ENCODE results near the gene DRC1. TPM values are rescaled to one million over a fixed set of nuclear protein-coding genes. Genes with fewer than 3 reads are reported as not detected.

DRC1 gene
- total RNA-seq, 1 experiment from 2014 or later: not detected

DNA sequence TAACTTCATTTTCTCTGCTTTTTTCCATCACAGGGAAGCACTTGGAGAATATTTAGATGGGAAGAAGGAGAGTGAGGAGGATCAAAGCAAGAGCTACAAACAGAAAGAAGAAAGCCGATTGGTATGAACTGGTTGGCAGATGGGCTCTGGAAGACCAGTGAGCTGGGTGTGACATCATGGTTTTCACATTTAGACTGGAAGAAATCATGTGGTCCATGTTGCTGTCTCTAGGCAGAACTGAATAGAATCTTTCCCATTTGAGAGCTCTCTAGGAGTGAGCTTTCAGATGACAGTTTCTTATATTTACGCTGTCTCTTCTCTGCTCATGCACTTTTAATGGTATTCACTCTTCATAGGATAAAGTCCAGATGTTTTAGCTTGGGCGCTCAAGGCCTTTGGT, 12.6 kb downstream of the DRC1 start:
- no peak overlapping the region for H3K27ac ChIP-seq (ENCODE audit: low read depth, low read length)
- H3K9me2 ChIP-seq (ENCODE audit: insufficient read depth): no peaks in the 10 kb centered on the region
- H4K20me1 ChIP-seq (ENCODE audit: insufficient read depth): no peaks in the 10 kb centered on the region; the same call in 1 of the 2 replicates
- no peak for TF ChIP-seq ZFX (IDR thresholded peaks at IDR 0.05)
- no peak for TF ChIP-seq ELF1 (IDR thresholded peaks at IDR 0.05; ENCODE audit: borderline replicate concordance, low read depth)
- no peak for TF ChIP-seq EZH2 (IDR thresholded peaks at IDR 0.05)
- TF ChIP-seq, protein P1, sequence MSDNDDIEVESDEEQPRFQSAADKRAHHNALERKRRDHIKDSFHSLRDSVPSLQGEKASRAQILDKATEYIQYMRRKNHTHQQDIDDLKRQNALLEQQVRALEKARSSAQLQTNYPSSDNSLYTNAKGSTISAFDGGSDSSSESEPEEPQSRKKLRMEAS (IDR thresholded peaks at IDR 0.05): no peak
- no peak for TF ChIP-seq EGR1 (IDR thresholded peaks at IDR 0.05; ENCODE audit: low read depth)
- TF ChIP-seq JUND (IDR thresholded peaks at IDR 0.05): no peak
- TF ChIP-seq, protein P2, sequence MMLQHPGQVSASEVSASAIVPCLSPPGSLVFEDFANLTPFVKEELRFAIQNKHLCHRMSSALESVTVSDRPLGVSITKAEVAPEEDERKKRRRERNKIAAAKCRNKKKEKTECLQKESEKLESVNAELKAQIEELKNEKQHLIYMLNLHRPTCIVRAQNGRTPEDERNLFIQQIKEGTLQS (IDR thresholded peaks at IDR 0.05): no peak
- TF ChIP-seq CBX3 (IDR thresholded peaks at IDR 0.05; ENCODE audit: low read depth): no peak
- TF ChIP-seq FOSL1 (IDR thresholded peaks at IDR 0.05; ENCODE audit: low read depth): no peak
- TF ChIP-seq, protein P3, sequence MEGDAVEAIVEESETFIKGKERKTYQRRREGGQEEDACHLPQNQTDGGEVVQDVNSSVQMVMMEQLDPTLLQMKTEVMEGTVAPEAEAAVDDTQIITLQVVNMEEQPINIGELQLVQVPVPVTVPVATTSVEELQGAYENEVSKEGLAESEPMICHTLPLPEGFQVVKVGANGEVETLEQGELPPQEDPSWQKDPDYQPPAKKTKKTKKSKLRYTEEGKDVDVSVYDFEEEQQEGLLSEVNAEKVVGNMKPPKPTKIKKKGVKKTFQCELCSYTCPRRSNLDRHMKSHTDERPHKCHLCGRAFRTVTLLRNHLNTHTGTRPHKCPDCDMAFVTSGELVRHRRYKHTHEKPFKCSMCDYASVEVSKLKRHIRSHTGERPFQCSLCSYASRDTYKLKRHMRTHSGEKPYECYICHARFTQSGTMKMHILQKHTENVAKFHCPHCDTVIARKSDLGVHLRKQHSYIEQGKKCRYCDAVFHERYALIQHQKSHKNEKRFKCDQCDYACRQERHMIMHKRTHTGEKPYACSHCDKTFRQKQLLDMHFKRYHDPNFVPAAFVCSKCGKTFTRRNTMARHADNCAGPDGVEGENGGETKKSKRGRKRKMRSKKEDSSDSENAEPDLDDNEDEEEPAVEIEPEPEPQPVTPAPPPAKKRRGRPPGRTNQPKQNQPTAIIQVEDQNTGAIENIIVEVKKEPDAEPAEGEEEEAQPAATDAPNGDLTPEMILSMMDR (IDR thresholded peaks at IDR 0.05 in 2 of 3, conservative IDR thresholded peaks at IDR 0.05 in 1 of 3; ENCODE audit: borderline replicate concordance in 1 of 3, insufficient read depth in 1 of 3, low read depth in 2 of 3, low read length in 2 of 3): no peak
- TF ChIP-seq SP1 (IDR thresholded peaks at IDR 0.05; ENCODE audit: low read depth): no peak
- TF ChIP-seq, protein P4, sequence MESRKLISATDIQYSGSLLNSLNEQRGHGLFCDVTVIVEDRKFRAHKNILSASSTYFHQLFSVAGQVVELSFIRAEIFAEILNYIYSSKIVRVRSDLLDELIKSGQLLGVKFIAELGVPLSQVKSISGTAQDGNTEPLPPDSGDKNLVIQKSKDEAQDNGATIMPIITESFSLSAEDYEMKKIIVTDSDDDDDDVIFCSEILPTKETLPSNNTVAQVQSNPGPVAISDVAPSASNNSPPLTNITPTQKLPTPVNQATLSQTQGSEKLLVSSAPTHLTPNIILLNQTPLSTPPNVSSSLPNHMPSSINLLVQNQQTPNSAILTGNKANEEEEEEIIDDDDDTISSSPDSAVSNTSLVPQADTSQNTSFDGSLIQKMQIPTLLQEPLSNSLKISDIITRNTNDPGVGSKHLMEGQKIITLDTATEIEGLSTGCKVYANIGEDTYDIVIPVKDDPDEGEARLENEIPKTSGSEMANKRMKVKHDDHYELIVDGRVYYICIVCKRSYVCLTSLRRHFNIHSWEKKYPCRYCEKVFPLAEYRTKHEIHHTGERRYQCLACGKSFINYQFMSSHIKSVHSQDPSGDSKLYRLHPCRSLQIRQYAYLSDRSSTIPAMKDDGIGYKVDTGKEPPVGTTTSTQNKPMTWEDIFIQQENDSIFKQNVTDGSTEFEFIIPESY (IDR thresholded peaks at IDR 0.05; ENCODE audit: extremely low read depth, insufficient replicate concordance, low read length): no peak
- TF ChIP-seq TCF7L2 (IDR thresholded peaks at IDR 0.05; ENCODE audit: borderline replicate concordance, extremely low read depth, insufficient read depth, insufficient read length): no peak
- TF ChIP-seq ZNF274 (IDR thresholded peaks at IDR 0.05; ENCODE audit: low read depth, low read length): no peak
- TF ChIP-seq POLR2A (IDR thresholded peaks at IDR 0.05; ENCODE audit: borderline replicate concordance, extremely low read depth, insufficient read depth, insufficient read length): no peak
- no peak for TF ChIP-seq EZH2phosphoT487 (IDR thresholded peaks at IDR 0.05; ENCODE audit: borderline replicate concordance)
- TF ChIP-seq POLR2AphosphoS5 (IDR thresholded peaks at IDR 0.05; ENCODE audit: low read depth, low read length): no peak
- TF ChIP-seq SIN3A (IDR thresholded peaks at IDR 0.05; ENCODE audit: low read depth): no peak
- TF ChIP-seq, protein P5, sequence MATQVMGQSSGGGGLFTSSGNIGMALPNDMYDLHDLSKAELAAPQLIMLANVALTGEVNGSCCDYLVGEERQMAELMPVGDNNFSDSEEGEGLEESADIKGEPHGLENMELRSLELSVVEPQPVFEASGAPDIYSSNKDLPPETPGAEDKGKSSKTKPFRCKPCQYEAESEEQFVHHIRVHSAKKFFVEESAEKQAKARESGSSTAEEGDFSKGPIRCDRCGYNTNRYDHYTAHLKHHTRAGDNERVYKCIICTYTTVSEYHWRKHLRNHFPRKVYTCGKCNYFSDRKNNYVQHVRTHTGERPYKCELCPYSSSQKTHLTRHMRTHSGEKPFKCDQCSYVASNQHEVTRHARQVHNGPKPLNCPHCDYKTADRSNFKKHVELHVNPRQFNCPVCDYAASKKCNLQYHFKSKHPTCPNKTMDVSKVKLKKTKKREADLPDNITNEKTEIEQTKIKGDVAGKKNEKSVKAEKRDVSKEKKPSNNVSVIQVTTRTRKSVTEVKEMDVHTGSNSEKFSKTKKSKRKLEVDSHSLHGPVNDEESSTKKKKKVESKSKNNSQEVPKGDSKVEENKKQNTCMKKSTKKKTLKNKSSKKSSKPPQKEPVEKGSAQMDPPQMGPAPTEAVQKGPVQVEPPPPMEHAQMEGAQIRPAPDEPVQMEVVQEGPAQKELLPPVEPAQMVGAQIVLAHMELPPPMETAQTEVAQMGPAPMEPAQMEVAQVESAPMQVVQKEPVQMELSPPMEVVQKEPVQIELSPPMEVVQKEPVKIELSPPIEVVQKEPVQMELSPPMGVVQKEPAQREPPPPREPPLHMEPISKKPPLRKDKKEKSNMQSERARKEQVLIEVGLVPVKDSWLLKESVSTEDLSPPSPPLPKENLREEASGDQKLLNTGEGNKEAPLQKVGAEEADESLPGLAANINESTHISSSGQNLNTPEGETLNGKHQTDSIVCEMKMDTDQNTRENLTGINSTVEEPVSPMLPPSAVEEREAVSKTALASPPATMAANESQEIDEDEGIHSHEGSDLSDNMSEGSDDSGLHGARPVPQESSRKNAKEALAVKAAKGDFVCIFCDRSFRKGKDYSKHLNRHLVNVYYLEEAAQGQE (IDR thresholded peaks at IDR 0.05; ENCODE audit: low read depth): no peak
- no peaks in the 10 kb centered on the region for H3K27me3 ChIP-seq (ENCODE audit: insufficient read depth, low read length)
- ChIA-PET POLR2A (no interaction called here), RAD21 (ENCODE audit: low non-redundant PET in 1 of 2, low total read pairs in 2 of 2, uncharacterized antibody in 2 of 2, unreplicated experiment in 2 of 2) (no interaction called here), CTCF (no interaction called here)
- no peaks in the 10 kb centered on the region for H3K36me3 ChIP-seq (ENCODE audit: control insufficient read depth in 1 of 2, insufficient read depth in 2 of 2, low read length in 2 of 2)
- no peak for DNase-seq (ENCODE audit: low read depth, low spot score)
- no peak overlapping the region for H2AFZ ChIP-seq (ENCODE audit: low read depth, low read length, poor library complexity, severe bottlenecking)
- no peak overlapping the region for H3K4me3 ChIP-seq (replicated peaks in 1 of 2; ENCODE audit: low read depth in 1 of 2, low read length in 2 of 2)
- H3K9me3 ChIP-seq (ENCODE audit: control insufficient read depth in 1 of 2, insufficient read depth in 1 of 2, low read depth in 1 of 2, low read length in 2 of 2): no peaks in the 10 kb centered on the region
- no peaks in the 10 kb centered on the region for H3K4me1 ChIP-seq (ENCODE audit: control insufficient read depth in 1 of 2, insufficient read depth in 2 of 2, low read length in 2 of 2)
- H3K9ac ChIP-seq (ENCODE audit: low read length): no peak overlapping the region
- no peak for ATAC-seq
- intact Hi-C loops (cut with micrococcal nuclease): no loop called here
- no peak overlapping the region for H3K4me2 ChIP-seq (ENCODE audit: low read length)
- no TSS peak for BruUV-seq (replicated peaks)
- no peaks in the 10 kb centered on the region for H3K79me2 ChIP-seq (ENCODE audit: insufficient read depth, low read length)
